Mammary epithelial cell (primary cell): ENCODE measurements around the gene PPBP.

Experiments used
- EZH2 ChIP-seq: IDR thresholded peaks from 2 replicates; pipeline ENCODE4 v1.6.1; 2012; ENCODE audit warnings: low read length, inconsistent platforms, borderline replicate concordance
- TF ChIP-seq, protein P1 (sequence below), 2 donors: IDR thresholded peaks in 1 of 2; conservative IDR thresholded peaks in 1 of 2; 2 replicates each; pipeline ENCODE4 v1.5.1; 2011 to 2012; ENCODE audit warnings: inconsistent platforms in 2 of 2, low read length in 2 of 2, mild to moderate bottlenecking in 2 of 2, control low read depth in 1 of 2, low read depth in 1 of 2; ENCODE audit not compliant: insufficient read depth in 1 of 2; ENCODE audit errors: extremely low read depth in 1 of 2

DNA sequence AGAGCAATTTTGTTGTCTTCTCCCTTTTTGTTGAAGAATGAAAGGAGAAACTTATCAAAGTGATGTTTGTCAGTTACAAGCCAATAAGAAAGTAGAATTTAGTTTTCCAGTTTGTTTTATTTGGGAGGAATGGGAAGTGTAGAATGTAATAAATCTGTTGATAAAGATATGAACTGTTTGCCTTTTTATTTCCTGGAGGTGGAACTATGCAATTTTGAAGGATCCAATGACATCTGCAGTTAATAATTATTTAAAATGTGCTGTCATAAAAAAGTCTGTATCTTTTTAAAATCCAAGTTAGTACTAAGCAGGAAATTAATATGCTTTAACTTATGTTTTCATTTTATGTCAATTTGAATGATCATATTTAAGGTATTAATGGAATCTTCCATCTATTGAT, 51.0 kb downstream of the PPBP start:
- TF ChIP-seq, protein P1, sequence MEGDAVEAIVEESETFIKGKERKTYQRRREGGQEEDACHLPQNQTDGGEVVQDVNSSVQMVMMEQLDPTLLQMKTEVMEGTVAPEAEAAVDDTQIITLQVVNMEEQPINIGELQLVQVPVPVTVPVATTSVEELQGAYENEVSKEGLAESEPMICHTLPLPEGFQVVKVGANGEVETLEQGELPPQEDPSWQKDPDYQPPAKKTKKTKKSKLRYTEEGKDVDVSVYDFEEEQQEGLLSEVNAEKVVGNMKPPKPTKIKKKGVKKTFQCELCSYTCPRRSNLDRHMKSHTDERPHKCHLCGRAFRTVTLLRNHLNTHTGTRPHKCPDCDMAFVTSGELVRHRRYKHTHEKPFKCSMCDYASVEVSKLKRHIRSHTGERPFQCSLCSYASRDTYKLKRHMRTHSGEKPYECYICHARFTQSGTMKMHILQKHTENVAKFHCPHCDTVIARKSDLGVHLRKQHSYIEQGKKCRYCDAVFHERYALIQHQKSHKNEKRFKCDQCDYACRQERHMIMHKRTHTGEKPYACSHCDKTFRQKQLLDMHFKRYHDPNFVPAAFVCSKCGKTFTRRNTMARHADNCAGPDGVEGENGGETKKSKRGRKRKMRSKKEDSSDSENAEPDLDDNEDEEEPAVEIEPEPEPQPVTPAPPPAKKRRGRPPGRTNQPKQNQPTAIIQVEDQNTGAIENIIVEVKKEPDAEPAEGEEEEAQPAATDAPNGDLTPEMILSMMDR (conservative IDR thresholded peaks at IDR 0.05 in 1 of 2, IDR thresholded peaks at IDR 0.05 in 1 of 2; ENCODE audit: extremely low read depth in 1 of 2, insufficient read depth in 1 of 2, low read depth in 1 of 2, low read length in 2 of 2), result no peak
- TF ChIP-seq EZH2, result no peak
